ENCODE measurements around the gene IL20.

IL20 gene

DNA sequence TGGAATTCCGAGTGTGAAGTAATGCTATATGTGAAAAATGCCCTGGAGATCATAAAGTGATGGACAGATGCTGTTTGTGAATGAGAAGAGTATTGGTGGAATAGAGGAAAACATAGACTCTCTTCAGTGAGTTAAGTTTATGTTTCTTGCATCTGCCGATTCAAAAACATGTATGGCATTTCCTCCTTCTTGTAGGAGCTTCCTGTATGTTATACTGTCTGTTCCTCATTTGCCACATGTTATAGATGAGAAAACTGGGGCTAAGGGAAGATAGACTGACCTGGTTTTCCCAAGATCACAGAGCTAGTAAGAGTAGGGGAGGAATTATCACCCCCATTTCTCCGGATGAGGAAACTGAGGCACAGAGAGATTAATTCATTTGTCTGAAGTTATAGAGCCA is 41.1 kb upstream of the IL20 start:
- WGBS, 2 donors (ENCODE audit: extremely low coverage in 2 of 2, insufficient read length in 2 of 2, insufficient replicate concordance in 1 of 2): no CpG with 5 or more reads among the region's 3 CpGs
- H3K4me3 ChIP-seq (ENCODE audit: low read length in 2 of 2): no peak overlapping the region
- DNase-seq (ENCODE audit: low spot score): no peak

DNA sequence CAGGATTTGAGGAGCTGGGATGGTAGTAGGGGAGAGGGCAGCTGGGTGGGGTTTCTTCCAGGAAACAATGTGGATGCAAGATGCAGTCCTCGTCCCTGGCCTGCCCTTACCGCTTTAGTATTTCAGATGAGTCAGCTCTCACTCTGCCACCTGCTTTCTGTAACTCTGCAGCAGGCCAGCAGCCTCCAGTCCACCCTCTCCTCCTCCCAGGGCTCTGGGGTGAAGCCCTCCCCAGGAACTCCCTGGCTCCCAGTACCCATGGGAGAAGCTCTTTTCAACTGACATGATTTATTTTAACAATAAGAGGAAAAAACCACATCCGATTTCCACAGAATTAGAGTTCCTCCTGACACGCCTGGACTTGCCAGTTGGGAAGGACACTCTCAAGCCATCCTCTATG is 39.0 kb upstream of the IL20 start:
- Histone ChIP-seq H2BK12ac (ENCODE audit: low read length) (no peak overlapping the region), H2BK5ac (ENCODE audit: low read length) (no peak overlapping the region), H2AK5ac (ENCODE audit: low read depth, low read length) (no peak overlapping the region), H3K4me1 (ENCODE audit: control insufficient read depth in 2 of 2, insufficient read depth in 1 of 2, low read depth in 1 of 2, low read length in 2 of 2) (peaks cover 2 to 3% of the 10 kb centered on the region in 2 donors), H3K9ac (ENCODE audit: low read depth, low read length, poor library complexity) (no peak overlapping the region), H2BK120ac (ENCODE audit: low read depth, low read length) (no peak overlapping the region), H4K8ac (ENCODE audit: low read depth, low read length) (no peak overlapping the region), H3K27me3 (ENCODE audit: control insufficient read depth in 3 of 3, insufficient read depth in 3 of 3, low read depth in 1 of 3, low read length in 3 of 3) (no peaks in the 10 kb centered on the region), H4K91ac (ENCODE audit: low read depth, low read length, poor library complexity) (no peak overlapping the region), H2AFZ (ENCODE audit: low read length) (peak overlapping the region; percentile 58), H3K27ac (replicated peaks; ENCODE audit: low read length) (no peak overlapping the region), H3K9me3 (replicated peaks in 1 of 2; ENCODE audit: control insufficient read depth in 2 of 2, insufficient read depth in 1 of 2, low read depth in 1 of 2, low read length in 2 of 2) (no peaks in the 10 kb centered on the region), H3K4me3 (ENCODE audit: low read length in 2 of 2) (no peak overlapping the region), H3K4me2 (ENCODE audit: insufficient read depth, low read length, poor library complexity, severe bottlenecking) (no peak overlapping the region), H3K36me3 (replicated peaks in 1 of 2; ENCODE audit: control insufficient read depth in 2 of 2, insufficient read depth in 2 of 2, low read length in 2 of 2) (no peaks in the 10 kb centered on the region), H3K79me1 (ENCODE audit: low read depth, low read length) (no peaks in the 10 kb centered on the region), H3K23ac (ENCODE audit: low read depth, low read length, poor library complexity) (peak overlapping the region; percentile 65), H3K14ac (ENCODE audit: low read length) (no peak overlapping the region), H3K18ac (ENCODE audit: low read length) (no peak overlapping the region), H2BK15ac (ENCODE audit: low read length) (no peak overlapping the region), H3K4ac (ENCODE audit: low read length) (no peak overlapping the region)
- no peak for DNase-seq (ENCODE audit: low spot score)
- no CpG with 5 or more reads among the region's 4 CpGs for WGBS, 2 donors (ENCODE audit: extremely low coverage in 2 of 2, insufficient read length in 2 of 2, insufficient replicate concordance in 1 of 2)

More for the DNA sequence above, 41.1 kb upstream of the IL20 start:
- Histone ChIP-seq H4K8ac (ENCODE audit: low read depth, low read length) (no peak overlapping the region), H3K4me1 (ENCODE audit: control insufficient read depth in 2 of 2, insufficient read depth in 1 of 2, low read depth in 1 of 2, low read length in 2 of 2) (peaks cover 2 to 3% of the 10 kb centered on the region in 2 donors), H3K27ac (replicated peaks; ENCODE audit: low read length) (no peak overlapping the region), H3K79me1 (ENCODE audit: low read depth, low read length) (no peaks in the 10 kb centered on the region), H3K9ac (ENCODE audit: low read depth, low read length, poor library complexity) (no peak overlapping the region), H3K4me2 (ENCODE audit: insufficient read depth, low read length, poor library complexity, severe bottlenecking) (no peak overlapping the region), H3K9me3 (replicated peaks in 1 of 2; ENCODE audit: control insufficient read depth in 2 of 2, insufficient read depth in 1 of 2, low read depth in 1 of 2, low read length in 2 of 2) (no peaks in the 10 kb centered on the region), H3K36me3 (replicated peaks in 1 of 2; ENCODE audit: control insufficient read depth in 2 of 2, insufficient read depth in 2 of 2, low read length in 2 of 2) (no peaks in the 10 kb centered on the region), H3K4ac (ENCODE audit: low read length) (no peak overlapping the region), H3K18ac (ENCODE audit: low read length) (no peak overlapping the region), H2BK15ac (ENCODE audit: low read length) (no peak overlapping the region), H2AK5ac (ENCODE audit: low read depth, low read length) (no peak overlapping the region), H2BK5ac (ENCODE audit: low read length) (no peak overlapping the region), H2AFZ (ENCODE audit: low read length) (no peak overlapping the region), H4K91ac (ENCODE audit: low read depth, low read length, poor library complexity) (no peak overlapping the region), H2BK12ac (ENCODE audit: low read length) (no peak overlapping the region), H3K14ac (ENCODE audit: low read length) (no peak overlapping the region), H2BK120ac (ENCODE audit: low read depth, low read length) (no peak overlapping the region), H3K27me3 (ENCODE audit: control insufficient read depth in 3 of 3, insufficient read depth in 3 of 3, low read depth in 1 of 3, low read length in 3 of 3) (no peaks in the 10 kb centered on the region), H3K23ac (ENCODE audit: low read depth, low read length, poor library complexity) (no peak overlapping the region)

DNA sequence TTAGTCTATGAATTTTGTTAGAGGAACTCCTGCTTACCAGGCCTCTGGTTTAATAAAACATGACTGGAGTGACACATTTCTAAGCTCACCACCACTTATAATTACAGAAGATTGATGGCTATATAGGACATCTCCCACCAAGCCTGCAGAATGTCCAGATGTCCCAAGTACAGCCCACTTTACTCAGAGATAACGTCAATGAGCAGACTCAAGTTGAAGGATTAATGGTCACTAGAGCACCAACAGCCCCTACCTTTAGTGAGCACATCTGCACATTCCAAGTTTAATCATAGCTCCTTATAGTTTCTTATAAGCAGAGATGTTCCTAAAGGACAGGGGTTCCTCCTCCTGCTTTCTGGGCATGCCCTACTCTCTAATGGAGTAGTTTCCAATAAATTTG is 37.4 kb upstream of the IL20 start:
- WGBS, 2 donors (ENCODE audit: extremely low coverage in 2 of 2, insufficient read length in 2 of 2, insufficient replicate concordance in 1 of 2): no CpG with 5 or more reads among the region's 1 CpG
- no peak overlapping the region for H2BK5ac ChIP-seq (ENCODE audit: low read length)
- H2AFZ ChIP-seq (ENCODE audit: low read length): no peak overlapping the region

DNA sequence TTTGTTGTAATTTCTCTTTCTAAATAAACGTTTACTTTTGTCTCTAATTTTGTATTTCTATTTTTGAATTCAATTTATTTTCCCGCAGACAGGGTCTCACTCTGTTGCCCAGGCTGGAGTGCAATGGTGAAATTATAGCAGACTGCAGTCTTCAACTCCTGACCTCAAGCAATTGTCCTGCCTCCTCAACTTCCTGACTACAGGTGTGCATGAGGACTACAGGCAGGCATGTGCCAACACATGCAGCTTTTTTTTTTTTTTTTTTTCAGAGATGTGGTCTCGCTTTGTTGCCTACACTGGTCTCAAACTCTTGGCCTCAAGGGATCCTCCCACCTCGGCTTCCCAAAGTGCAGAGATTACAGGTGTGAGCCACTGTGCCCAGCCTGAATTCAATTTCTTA is 36.7 kb upstream of the IL20 start:
- Histone ChIP-seq H3K4ac (ENCODE audit: low read length) (no peak overlapping the region), H4K8ac (ENCODE audit: low read depth, low read length) (no peak overlapping the region), H2BK5ac (ENCODE audit: low read length) (no peak overlapping the region), H3K79me1 (ENCODE audit: low read depth, low read length) (no peaks in the 10 kb centered on the region), H3K4me2 (ENCODE audit: insufficient read depth, low read length, poor library complexity, severe bottlenecking) (no peak overlapping the region), H2BK120ac (ENCODE audit: low read depth, low read length) (no peak overlapping the region), H3K4me3 (ENCODE audit: low read length in 2 of 2) (no peak overlapping the region), H3K36me3 (replicated peaks in 1 of 2; ENCODE audit: control insufficient read depth in 2 of 2, insufficient read depth in 2 of 2, low read length in 2 of 2) (no peaks in the 10 kb centered on the region), H3K27ac (replicated peaks; ENCODE audit: low read length) (no peak overlapping the region), H4K91ac (ENCODE audit: low read depth, low read length, poor library complexity) (no peak overlapping the region), H2AFZ (ENCODE audit: low read length) (no peak overlapping the region), H2BK12ac (ENCODE audit: low read length) (no peak overlapping the region), H3K18ac (ENCODE audit: low read length) (no peak overlapping the region), H3K9ac (ENCODE audit: low read depth, low read length, poor library complexity) (no peak overlapping the region), H3K4me1 (ENCODE audit: control insufficient read depth in 2 of 2, insufficient read depth in 1 of 2, low read depth in 1 of 2, low read length in 2 of 2) (peaks cover 2 to 4% of the 10 kb centered on the region in 2 donors), H3K9me3 (replicated peaks in 1 of 2; ENCODE audit: control insufficient read depth in 2 of 2, insufficient read depth in 1 of 2, low read depth in 1 of 2, low read length in 2 of 2) (no peaks in the 10 kb centered on the region), H3K27me3 (ENCODE audit: control insufficient read depth in 3 of 3, insufficient read depth in 3 of 3, low read depth in 1 of 3, low read length in 3 of 3) (peaks cover 0 to 8% (median 0%) of the 10 kb centered on the region in 3 experiments), H2BK15ac (ENCODE audit: low read length) (no peak overlapping the region), H2AK5ac (ENCODE audit: low read depth, low read length) (no peak overlapping the region), H3K14ac (ENCODE audit: low read length) (no peak overlapping the region), H3K23ac (ENCODE audit: low read depth, low read length, poor library complexity) (no peak overlapping the region)
- DNase-seq (ENCODE audit: low spot score): no peak
- WGBS, 2 donors (ENCODE audit: extremely low coverage in 2 of 2, insufficient read length in 2 of 2, insufficient replicate concordance in 1 of 2): no CpG with 5 or more reads among the region's 4 CpGs

More for the DNA sequence above, 37.4 kb upstream of the IL20 start:
- no peak for DNase-seq (ENCODE audit: low spot score)
- Histone ChIP-seq H3K27me3 (ENCODE audit: control insufficient read depth in 3 of 3, insufficient read depth in 3 of 3, low read depth in 1 of 3, low read length in 3 of 3) (peaks cover 0 to 5% (median 0%) of the 10 kb centered on the region in 3 experiments), H4K8ac (ENCODE audit: low read depth, low read length) (no peak overlapping the region), H2BK120ac (ENCODE audit: low read depth, low read length) (no peak overlapping the region), H3K23ac (ENCODE audit: low read depth, low read length, poor library complexity) (no peak overlapping the region), H3K4me2 (ENCODE audit: insufficient read depth, low read length, poor library complexity, severe bottlenecking) (no peak overlapping the region), H2BK12ac (ENCODE audit: low read length) (no peak overlapping the region), H3K18ac (ENCODE audit: low read length) (no peak overlapping the region), H3K9me3 (replicated peaks in 1 of 2; ENCODE audit: control insufficient read depth in 2 of 2, insufficient read depth in 1 of 2, low read depth in 1 of 2, low read length in 2 of 2) (no peaks in the 10 kb centered on the region), H3K27ac (replicated peaks; ENCODE audit: low read length) (no peak overlapping the region), H3K4me1 (ENCODE audit: control insufficient read depth in 2 of 2, insufficient read depth in 1 of 2, low read depth in 1 of 2, low read length in 2 of 2) (peaks cover 2 to 3% of the 10 kb centered on the region in 2 donors), H3K9ac (ENCODE audit: low read depth, low read length, poor library complexity) (no peak overlapping the region), H3K79me1 (ENCODE audit: low read depth, low read length) (no peaks in the 10 kb centered on the region), H3K4me3 (ENCODE audit: low read length in 2 of 2) (no peak overlapping the region), H3K4ac (ENCODE audit: low read length) (no peak overlapping the region), H2BK15ac (ENCODE audit: low read length) (no peak overlapping the region), H3K36me3 (replicated peaks in 1 of 2; ENCODE audit: control insufficient read depth in 2 of 2, insufficient read depth in 2 of 2, low read length in 2 of 2) (no peaks in the 10 kb centered on the region), H3K14ac (ENCODE audit: low read length) (no peak overlapping the region), H2AK5ac (ENCODE audit: low read depth, low read length) (no peak overlapping the region), H4K91ac (ENCODE audit: low read depth, low read length, poor library complexity) (no peak overlapping the region)
